Measurements from ENCODE around the gene SNX5. TPM values are rescaled to one million over a fixed set of nuclear protein-coding genes. Genes with fewer than 3 reads are reported as not detected.
A peak's percentile ranks its signal among the peaks of the same experiment; 100 is the strongest.

SNX5 gene
- total and polyA plus RNA-seq, 2 of the 13 experiments (the other 11 are each of a cell fraction or from before 2014, with no cell fraction given): 664 to 1,040 TPM

DNA sequence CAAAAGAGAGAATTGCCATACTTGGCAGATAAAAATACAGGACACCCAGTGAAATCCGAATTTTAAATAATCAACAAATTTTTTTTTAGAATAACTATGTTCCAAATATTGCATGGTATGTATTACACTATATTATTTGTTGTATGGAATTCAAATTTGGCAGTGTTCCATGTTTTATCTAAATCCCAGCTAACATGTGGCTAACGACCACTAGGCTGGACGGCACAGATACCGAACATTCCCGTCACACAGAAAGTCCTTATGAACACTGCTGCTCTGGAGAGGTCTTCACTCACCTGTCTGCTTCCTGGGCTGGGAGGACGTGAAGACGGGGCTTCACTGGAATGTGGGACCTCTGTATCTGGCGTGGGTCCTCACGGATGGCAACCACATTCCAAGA lies 32.8 kb downstream of the SNX5 start (continued):
- TF ChIP-seq ZC3H13 (CRISPR knock-in tag; IDR thresholded peaks at IDR 0.05): no peak
- no peak for TF ChIP-seq MLLT10 (CRISPR knock-in tag; IDR thresholded peaks at IDR 0.05)
- no peak for TF ChIP-seq ZNF788 (CRISPR knock-in tag; IDR thresholded peaks at IDR 0.05; ENCODE audit: borderline replicate concordance)
- no peak for TF ChIP-seq ZFX (CRISPR knock-in tag; IDR thresholded peaks at IDR 0.05; ENCODE audit: low read depth)
- TF ChIP-seq ZNF850 (CRISPR knock-in tag; conservative IDR thresholded peaks at IDR 0.05): no peak
- no peak for TF ChIP-seq SIX1 (CRISPR knock-in tag; IDR thresholded peaks at IDR 0.05; ENCODE audit: borderline replicate concordance)
- no peak for TF ChIP-seq PHF5A (CRISPR knock-in tag; IDR thresholded peaks at IDR 0.05; ENCODE audit: low read depth, unreplicated experiment)

DNA sequence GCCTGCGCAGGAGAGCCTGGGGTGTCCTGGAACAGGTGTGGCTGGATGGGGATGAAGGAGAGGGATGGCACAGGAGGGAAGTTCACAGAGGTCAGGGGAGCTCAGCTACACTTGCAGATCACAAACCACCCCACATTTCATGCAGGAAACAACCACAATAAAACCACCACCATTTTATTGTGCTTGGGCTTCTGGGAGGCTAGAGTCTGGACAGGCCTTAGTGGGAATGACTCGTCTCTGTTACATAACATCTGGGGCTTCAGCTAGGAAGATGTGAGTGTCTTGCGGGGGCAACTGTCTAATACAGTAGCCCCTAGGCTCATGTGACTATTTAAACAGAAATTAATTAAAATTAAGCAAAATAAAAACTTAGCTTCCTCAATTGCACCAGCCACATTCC lies 33.4 kb downstream of the SNX5 start:
- intact Hi-C loops (cut with micrococcal nuclease; ENCODE audit: unreplicated experiment): loop anchor here (5.0 kb wide), 1 partner anchor 213 kb away; no protein-coding TSS in a partner anchor
- ATAC-seq (no peak), FAIRE-seq (no peak), DNase-seq (ENCODE audit: low spot score) (no peak)
- no TSS peak for BruUV-seq (replicated peaks)
- in situ Hi-C loops (cut with HindIII; ENCODE audit: extremely low pct_ligation_motif_present, low pct_unique_long_range_greater_than_20kb): loop anchor here (10.0 kb wide), 1 partner anchor 400 kb away; the partner anchor contains the start of gene BFSP1
- Histone ChIP-seq H3K4me1 (ENCODE audit: insufficient read depth, low read length) (peaks cover 53% of the 10 kb centered on the region), H3K4me2 (ENCODE audit: low read depth, low read length) (no peak overlapping the region), H4K20me1 (ENCODE audit: insufficient read depth, low read length) (no peaks in the 10 kb centered on the region), H3K27me3 (ENCODE audit: control insufficient read depth in 1 of 2, insufficient read depth in 2 of 2, low read length in 2 of 2) (peaks cover 7 to 30% of the 10 kb centered on the region in 2 experiments; a peak in 4 of 5 replicates), H2AFZ (ENCODE audit: low read length) (no peak overlapping the region), H3K9ac (ENCODE audit: insufficient read depth, low read depth, low read length) (no peak overlapping the region), H3K9me3 (ENCODE audit: low read length) (peaks cover 9% of the 10 kb centered on the region; the same call in 1 of the 2 replicates), H3K4me3 (replicated peaks in 1 of 3; ENCODE audit: insufficient read depth in 1 of 3, low read depth in 2 of 3, low read length in 3 of 3) (no peak overlapping the region), H3K36me3 (replicated peaks in 1 of 2; ENCODE audit: control insufficient read depth in 1 of 2, insufficient read depth in 2 of 2, low read length in 2 of 2) (no peaks in the 10 kb centered on the region), H3K27ac (ENCODE audit: extremely low read length, insufficient read depth, low read length) (no peak overlapping the region), H3K79me2 (ENCODE audit: insufficient read depth, low read length) (no peaks in the 10 kb centered on the region)
- 62% methylated on average over 3 of the region's 3 CpGs for WGBS (ENCODE audit: low lambda C conversion rate)
- ChIA-PET POLR2A (no interaction called here), CTCF (ENCODE audit: low intra/inter-chr PET ratio, low total read pairs) (no interaction called here)
- TF ChIP-seq ZNF383 (CRISPR knock-in tag; IDR thresholded peaks at IDR 0.05; ENCODE audit: borderline replicate concordance): no peak
- peak; percentile 46; the same call in 1 of the 2 replicates for TF ChIP-seq ZNF263 (CRISPR knock-in tag; IDR thresholded peaks at IDR 0.05)
- no peak for TF ChIP-seq ZNF34 (CRISPR knock-in tag; IDR thresholded peaks at IDR 0.05; ENCODE audit: borderline replicate concordance)
- TF ChIP-seq, protein P1, sequence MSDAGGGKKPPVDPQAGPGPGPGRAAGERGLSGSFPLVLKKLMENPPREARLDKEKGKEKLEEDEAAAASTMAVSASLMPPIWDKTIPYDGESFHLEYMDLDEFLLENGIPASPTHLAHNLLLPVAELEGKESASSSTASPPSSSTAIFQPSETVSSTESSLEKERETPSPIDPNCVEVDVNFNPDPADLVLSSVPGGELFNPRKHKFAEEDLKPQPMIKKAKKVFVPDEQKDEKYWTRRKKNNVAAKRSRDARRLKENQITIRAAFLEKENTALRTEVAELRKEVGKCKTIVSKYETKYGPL (CRISPR knock-in tag; IDR thresholded peaks at IDR 0.05): peak; percentile 49; the same call in 1 of the 2 replicates
- no peak for TF ChIP-seq RFX5 (IDR thresholded peaks at IDR 0.05; ENCODE audit: low read depth, low read length)
- 0 out of 2 replicates have a peak, but pooled peaks have one; percentile 33 for TF ChIP-seq ZNF816 (CRISPR knock-in tag; IDR thresholded peaks at IDR 0.05; ENCODE audit: borderline replicate concordance)
